Limb (tissue), 2 donors: ENCODE measurements around the gene OR8D2.

Experiments
- DNase-seq, 2 donors: peaks; one replicate each; pipeline ENCODE4 v3.0.0-alpha.2; 2016; ENCODE audit errors: extremely low spot score in 2 of 2

OR8D2 gene

GRCh38 chr11:124320097-124320496 lies at the start of gene OR8D2:
OR8D2 (minus strand) TSS chr11:124320197; CDS start chr11:124320197, 0 bp downstream.
- DNase-seq: no peak

GRCh38 chr11:124359566-124359965 lies 39.6 kb upstream of the OR8D2 start:
- no peak for DNase-seq

GRCh38 chr11:124346311-124346955 lies 26.4 kb upstream of the OR8D2 start:
- DNase-seq: no peak

- no peak for DNase-seq
Measured at GRCh38 chr11:124344346-124344745, 24.3 kb upstream of the OR8D2 start.

- no peak for DNase-seq
Measured at GRCh38 chr11:124340142-124340447, 20.1 kb upstream of the OR8D2 start.

- no peak for DNase-seq
Measured at GRCh38 chr11:124339396-124340141, 19.6 kb upstream of the OR8D2 start.

- no peak for DNase-seq
Measured at GRCh38 chr11:124331873-124332272, 11.9 kb upstream of the OR8D2 start.

GRCh38 chr11:124329787-124330478 lies 9.9 kb upstream of the OR8D2 start:
- no peak for DNase-seq

- DNase-seq: no peak
Measured at GRCh38 chr11:124327775-124328174, 7.8 kb upstream of the OR8D2 start.

- no peak for DNase-seq
Measured at GRCh38 chr11:124322356-124322755, 2.4 kb upstream of the OR8D2 start.

- no peak for DNase-seq
Measured at GRCh38 chr11:124315052-124315451, 4.9 kb downstream of the OR8D2 start.

GRCh38 chr11:124313849-124314248 lies 6.1 kb downstream of the OR8D2 start, which contains the start of gene OR8D1:
OR8D1 (minus strand) TSS chr11:124313949; CDS start chr11:124310766, 3,183 bp downstream.
- no peak for DNase-seq

- DNase-seq: no peak
Measured at GRCh38 chr11:124313131-124313530, 6.9 kb downstream of the OR8D2 start.

- DNase-seq: no peak
Measured at GRCh38 chr11:124311670-124312069, 8.3 kb downstream of the OR8D2 start.

- DNase-seq: no peak
Measured at GRCh38 chr11:124311269-124311668, 8.7 kb downstream of the OR8D2 start.

GRCh38 chr11:124310721-124311120 lies 9.3 kb downstream of the OR8D2 start:
- DNase-seq: no peak

GRCh38 chr11:124307093-124307492 lies 12.9 kb downstream of the OR8D2 start:
- DNase-seq: no peak

- DNase-seq: no peak
Measured at GRCh38 chr11:124302347-124303125, 17.5 kb downstream of the OR8D2 start.

- peak in 1 of 2 donors; percentile 4 for DNase-seq
Measured at GRCh38 chr11:124301548-124301947, 18.4 kb downstream of the OR8D2 start.

GRCh38 chr11:124297921-124298320 lies 22.1 kb downstream of the OR8D2 start:
- DNase-seq: no peak

- DNase-seq: no peak
Measured at GRCh38 chr11:124296016-124296415, 24.0 kb downstream of the OR8D2 start.

- no peak for DNase-seq
Measured at GRCh38 chr11:124294687-124295086, 25.3 kb downstream of the OR8D2 start.
